Nephron progenitor cell (in vitro differentiated cells): Measurements from ENCODE around the gene MRE11.

Experiments used
- DNase-seq: peaks from one replicate; pipeline ENCODE4 v3.0.0; 2021
- H3K27ac Mint-ChIP-seq: 2 replicates; pipeline ENCODE4 v1.8.0; 2021; ENCODE audit warnings: mild to moderate bottlenecking, moderate library complexity, mixed read lengths
- H3K27me3 Mint-ChIP-seq: 2 replicates; pipeline ENCODE4 v1.8.0; 2021; ENCODE audit warnings: mild to moderate bottlenecking, low read depth, mixed read lengths; ENCODE audit not compliant: poor library complexity
- H3K36me3 Mint-ChIP-seq: 2 replicates; pipeline ENCODE4 v1.8.0; 2021; ENCODE audit warnings: low read depth, mixed read lengths
- H3K4me1 Mint-ChIP-seq: 2 replicates; pipeline ENCODE4 v1.8.0; 2021; ENCODE audit warnings: mixed read lengths
- H3K4me3 Mint-ChIP-seq: 2 replicates; pipeline ENCODE4 v1.8.0; 2021; ENCODE audit warnings: mild to moderate bottlenecking, moderate library complexity, mixed read lengths
- H3K9me3 Mint-ChIP-seq: 2 replicates; pipeline ENCODE4 v1.8.0; 2021; ENCODE audit warnings: mild to moderate bottlenecking, moderate library complexity, mixed read lengths
- TF ChIP-seq, protein P1 (sequence below): fragments of 200-600 bp; sonication (generic); IDR thresholded peaks from 2 replicates; pipeline ENCODE4 v1.5.0; 2021; ENCODE audit warnings: antibody characterized with exemption

MRE11 gene

GRCh38 chr11:94472916-94473799, 20.5 kb downstream of the MRE11 start:
- no peak for DNase-seq
- Mint-ChIP-seq H3K27ac (no peak overlapping the region), H3K4me1 (no peaks in the 10 kb centered on the region), H3K9me3 (no peaks in the 10 kb centered on the region), H3K4me3 (no peak overlapping the region), H3K27me3 (no peaks in the 10 kb centered on the region), H3K36me3 (peaks cover 30% of the 10 kb centered on the region)
- TF ChIP-seq, protein P1, sequence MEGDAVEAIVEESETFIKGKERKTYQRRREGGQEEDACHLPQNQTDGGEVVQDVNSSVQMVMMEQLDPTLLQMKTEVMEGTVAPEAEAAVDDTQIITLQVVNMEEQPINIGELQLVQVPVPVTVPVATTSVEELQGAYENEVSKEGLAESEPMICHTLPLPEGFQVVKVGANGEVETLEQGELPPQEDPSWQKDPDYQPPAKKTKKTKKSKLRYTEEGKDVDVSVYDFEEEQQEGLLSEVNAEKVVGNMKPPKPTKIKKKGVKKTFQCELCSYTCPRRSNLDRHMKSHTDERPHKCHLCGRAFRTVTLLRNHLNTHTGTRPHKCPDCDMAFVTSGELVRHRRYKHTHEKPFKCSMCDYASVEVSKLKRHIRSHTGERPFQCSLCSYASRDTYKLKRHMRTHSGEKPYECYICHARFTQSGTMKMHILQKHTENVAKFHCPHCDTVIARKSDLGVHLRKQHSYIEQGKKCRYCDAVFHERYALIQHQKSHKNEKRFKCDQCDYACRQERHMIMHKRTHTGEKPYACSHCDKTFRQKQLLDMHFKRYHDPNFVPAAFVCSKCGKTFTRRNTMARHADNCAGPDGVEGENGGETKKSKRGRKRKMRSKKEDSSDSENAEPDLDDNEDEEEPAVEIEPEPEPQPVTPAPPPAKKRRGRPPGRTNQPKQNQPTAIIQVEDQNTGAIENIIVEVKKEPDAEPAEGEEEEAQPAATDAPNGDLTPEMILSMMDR = no peak

- DNase-seq = no peak
- no peaks in the 10 kb centered on the region for H3K9me3 Mint-ChIP-seq
- H3K27me3 Mint-ChIP-seq = no peaks in the 10 kb centered on the region
- H3K36me3 Mint-ChIP-seq = peaks cover 33% of the 10 kb centered on the region
- H3K27ac Mint-ChIP-seq = no peak overlapping the region
- TF ChIP-seq, protein P1 = no peak
- no peaks in the 10 kb centered on the region for H3K4me1 Mint-ChIP-seq
- H3K4me3 Mint-ChIP-seq = no peak overlapping the region
Observed at GRCh38 chr11:94469416-94469815, 24.2 kb downstream of the MRE11 start.

GRCh38 chr11:94459576-94459975, 34.1 kb downstream of the MRE11 start:
- Mint-ChIP-seq H3K9me3 (no peaks in the 10 kb centered on the region), H3K36me3 (peaks cover 50% of the 10 kb centered on the region), H3K27ac (no peak overlapping the region), H3K4me3 (no peak overlapping the region), H3K27me3 (no peaks in the 10 kb centered on the region), H3K4me1 (no peaks in the 10 kb centered on the region)
- no peak for DNase-seq
- TF ChIP-seq, protein P1 = no peak

- H3K36me3 Mint-ChIP-seq = peaks cover 45% of the 10 kb centered on the region
- DNase-seq = no peak
- H3K4me3 Mint-ChIP-seq = no peak overlapping the region
- no peaks in the 10 kb centered on the region for H3K27me3 Mint-ChIP-seq
- no peak overlapping the region for H3K27ac Mint-ChIP-seq
- H3K4me1 Mint-ChIP-seq = no peaks in the 10 kb centered on the region
- no peaks in the 10 kb centered on the region for H3K9me3 Mint-ChIP-seq
- TF ChIP-seq, protein P1 = no peak
Observed at GRCh38 chr11:94457118-94458029, 36.3 kb downstream of the MRE11 start.

DNA sequence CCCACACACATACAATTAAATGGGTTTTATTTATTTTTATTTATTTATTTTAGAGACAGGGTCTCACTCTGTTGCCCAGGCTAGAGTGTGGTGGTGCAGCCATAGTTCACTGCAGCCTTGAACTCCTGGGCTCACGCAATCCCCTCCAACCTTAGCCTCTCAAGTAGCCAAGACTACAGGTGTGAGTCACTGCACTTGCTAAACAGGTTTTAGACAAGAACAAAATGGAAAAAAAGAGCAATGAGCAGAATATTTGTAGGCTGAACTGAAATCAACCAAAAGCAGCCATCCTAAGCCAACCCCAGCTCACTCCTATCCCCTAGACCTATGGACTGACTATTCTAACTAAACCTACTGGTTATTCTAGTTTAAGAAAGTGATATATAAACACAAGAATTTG, 37.8 kb downstream of the MRE11 start:
- Mint-ChIP-seq H3K27me3 (no peaks in the 10 kb centered on the region), H3K9me3 (no peaks in the 10 kb centered on the region), H3K4me3 (no peak overlapping the region), H3K27ac (no peak overlapping the region), H3K4me1 (no peaks in the 10 kb centered on the region), H3K36me3 (peaks cover 31% of the 10 kb centered on the region)
- TF ChIP-seq, protein P1 = no peak
- no peak for DNase-seq
